NCI-H1436 (cell line): ENCODE results near the gene HS3ST3B1.

ENCODE experiments used
- DNase-seq: peaks from one replicate; lab custom pipeline; 2025; lab: John Stamatoyannopoulos, UW

HS3ST3B1 gene

DNA sequence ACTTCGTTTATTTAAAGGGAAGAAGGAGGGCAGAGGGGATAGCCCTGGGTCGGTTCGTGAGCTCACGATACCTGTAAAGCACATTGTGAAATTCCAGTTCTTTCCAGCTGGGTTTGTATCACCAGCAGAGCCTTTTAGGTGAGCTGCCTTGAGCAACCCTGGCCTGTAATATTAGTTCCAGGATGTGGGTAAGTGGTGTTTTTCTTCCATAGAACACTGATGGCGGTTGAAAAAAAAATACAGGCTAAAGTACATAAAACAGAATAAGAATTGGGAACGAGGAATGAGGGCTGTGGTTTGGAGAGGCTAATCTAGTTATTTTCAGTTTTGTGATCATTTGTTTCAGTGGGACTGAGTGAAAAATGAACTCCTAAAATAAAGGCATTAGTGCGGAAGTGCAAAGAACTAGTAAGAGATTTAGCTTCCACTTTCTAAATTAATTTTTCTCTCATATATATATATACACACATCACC lies 20.6 kb downstream of the HS3ST3B1 start:
- DNase-seq: no peak

- DNase-seq: no peak
Observed at GRCh38 chr17:14321980-14322776, 21.3 kb downstream of the HS3ST3B1 start.

DNA sequence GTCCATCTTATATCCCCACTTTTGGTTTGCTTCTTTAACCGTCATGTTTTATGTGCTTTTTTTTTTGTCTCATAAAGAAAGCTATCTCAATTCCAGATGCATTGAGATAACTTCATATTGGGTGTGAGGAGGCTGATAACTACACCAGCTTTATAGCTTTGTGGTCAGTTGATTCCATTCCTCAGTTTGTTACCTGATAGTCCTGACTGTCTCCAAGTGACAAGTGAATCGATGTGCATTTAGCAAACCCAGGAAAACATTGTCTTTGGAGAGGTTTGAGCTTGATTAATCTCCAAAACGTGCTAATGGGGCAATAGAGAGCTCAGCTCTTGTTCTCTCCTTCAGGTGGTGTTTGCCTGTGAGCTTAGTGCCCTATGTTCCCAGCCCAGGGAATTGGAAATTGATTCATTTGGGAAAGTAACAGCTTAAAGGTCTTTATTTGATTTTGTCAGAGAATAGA lies 22.7 kb downstream of the HS3ST3B1 start:
- DNase-seq: no peak

DNA sequence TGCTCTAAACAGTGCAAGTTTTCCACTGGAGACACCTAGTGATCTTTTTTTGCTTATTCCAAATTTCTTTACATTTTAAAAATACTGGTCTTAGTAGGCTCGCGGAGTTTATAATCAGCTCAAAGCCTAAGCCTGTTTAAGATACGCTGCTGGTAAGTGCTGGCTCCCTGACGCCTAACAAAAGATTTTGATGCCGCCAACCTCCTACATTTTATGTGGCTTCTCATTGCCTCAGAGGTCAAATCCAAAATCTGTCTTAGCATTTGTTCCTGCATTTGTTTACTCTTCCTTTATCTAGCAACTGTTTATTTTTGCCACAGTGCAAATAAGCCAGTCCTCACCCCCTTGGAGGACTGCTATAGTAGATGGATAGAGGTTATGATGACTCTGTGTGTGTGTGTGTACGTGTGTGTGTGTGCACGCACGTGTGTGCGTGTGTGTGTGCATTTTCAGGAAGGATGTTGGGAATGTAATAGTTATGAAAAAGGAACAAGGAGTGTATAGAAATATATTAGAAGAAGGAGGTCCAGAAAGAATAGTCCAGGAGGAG lies 24.8 kb downstream of the HS3ST3B1 start:
- no peak for DNase-seq

GRCh38 chr17:14329900-14330491 lies 29.1 kb downstream of the HS3ST3B1 start:
- no peak for DNase-seq

GRCh38 chr17:14330492-14330962 lies 29.6 kb downstream of the HS3ST3B1 start:
- DNase-seq: no peak

GRCh38 chr17:14331225-14331981 lies 30.5 kb downstream of the HS3ST3B1 start:
- DNase-seq: no peak

- DNase-seq: no peak
Observed at GRCh38 chr17:14331982-14332298, 31.1 kb downstream of the HS3ST3B1 start.

DNA sequence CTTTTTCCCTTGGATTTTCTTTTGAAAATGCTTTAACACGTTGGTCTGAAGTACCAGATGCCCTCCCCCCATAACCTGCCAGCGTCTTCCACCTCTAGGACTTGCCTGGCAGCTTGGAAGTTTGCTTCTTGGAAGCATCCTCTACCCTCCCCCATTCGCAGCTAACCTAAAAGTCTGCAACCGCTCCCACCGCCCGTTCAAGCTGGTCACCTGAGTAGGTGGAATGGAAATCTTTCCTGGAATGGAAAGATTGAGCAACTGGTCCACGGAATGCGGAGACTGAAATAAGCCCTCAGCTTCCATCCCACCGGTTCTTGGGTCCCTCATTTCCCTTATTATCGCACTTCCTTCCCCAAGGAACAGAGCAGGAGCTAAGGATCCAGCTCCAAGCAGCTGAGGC lies 31.4 kb downstream of the HS3ST3B1 start:
- no peak for DNase-seq

- DNase-seq: no peak
Observed at GRCh38 chr17:14333506-14333905, 32.6 kb downstream of the HS3ST3B1 start.

- no peak for DNase-seq
Observed at GRCh38 chr17:14334276-14334840, 33.5 kb downstream of the HS3ST3B1 start.

- no peak for DNase-seq
Observed at GRCh38 chr17:14334919-14335318, 34.0 kb downstream of the HS3ST3B1 start.

- no peak for DNase-seq
Observed at GRCh38 chr17:14336418-14336817, 35.5 kb downstream of the HS3ST3B1 start.

- DNase-seq: no peak
Observed at GRCh38 chr17:14337596-14338079, 36.8 kb downstream of the HS3ST3B1 start.

GRCh38 chr17:14340857-14341754 lies 40.2 kb downstream of the HS3ST3B1 start:
- no peak for DNase-seq

DNA sequence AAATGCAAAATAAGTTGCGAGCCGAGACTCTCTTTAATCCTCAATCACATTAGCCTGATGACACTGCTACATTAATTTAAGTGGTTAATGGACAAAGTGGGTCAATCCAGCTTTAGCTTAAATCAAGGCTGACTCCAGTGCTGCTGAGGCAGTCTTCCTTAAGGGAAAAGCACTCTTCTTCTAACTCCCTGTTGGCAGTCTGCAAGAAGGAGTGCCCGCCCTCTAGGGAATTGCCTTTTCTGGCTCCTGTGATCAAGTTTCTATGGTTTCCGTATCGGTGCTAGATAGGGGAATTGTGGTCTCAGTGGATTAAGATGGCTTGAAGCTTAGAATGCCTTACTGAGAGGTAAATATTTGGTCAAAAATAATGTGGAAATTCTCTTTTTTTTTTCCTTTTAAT lies 41.0 kb downstream of the HS3ST3B1 start:
- DNase-seq: no peak

DNA sequence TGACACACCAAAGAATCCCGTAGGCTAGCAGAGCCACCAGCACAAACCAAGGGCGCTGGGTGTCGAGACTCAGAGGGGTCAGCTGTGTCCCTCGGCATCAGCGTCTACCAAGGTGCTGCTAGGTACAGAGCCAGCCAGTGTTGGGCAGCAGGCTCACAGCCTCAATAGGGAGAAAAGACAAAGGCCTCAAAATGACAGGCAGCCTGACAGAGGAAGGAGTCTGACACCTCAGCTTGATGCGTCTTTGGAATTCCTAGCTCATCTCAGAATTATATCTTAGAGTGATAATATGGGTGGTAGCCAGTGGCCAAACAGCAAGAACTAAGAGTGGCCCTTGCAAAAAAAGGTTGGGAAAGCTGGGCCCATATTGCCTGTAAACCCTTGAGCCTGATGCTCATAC lies 45.9 kb downstream of the HS3ST3B1 start:
- no peak for DNase-seq

GRCh38 chr17:14351493-14351892 lies 50.6 kb downstream of the HS3ST3B1 start:
- no peak for DNase-seq

DNA sequence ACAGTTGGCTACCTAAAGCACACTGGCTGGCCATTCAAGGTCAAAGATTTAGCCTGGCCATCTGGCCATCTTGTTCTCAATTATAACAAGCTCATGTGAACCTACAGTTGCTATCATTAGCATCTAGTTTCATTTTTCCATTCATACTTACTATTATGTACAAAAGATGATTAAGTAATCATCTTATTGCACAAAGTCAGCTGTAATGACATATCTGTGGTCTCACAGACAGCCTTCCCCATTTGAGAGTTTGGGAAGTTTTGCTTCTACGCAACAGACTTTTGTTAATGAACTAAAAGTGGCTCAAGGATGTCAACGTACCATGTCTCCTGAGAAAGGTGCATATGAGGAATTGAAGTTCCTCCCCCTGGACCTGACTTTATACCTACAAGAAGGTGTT lies 51.3 kb downstream of the HS3ST3B1 start:
- no peak for DNase-seq

- no peak for DNase-seq
Observed at GRCh38 chr17:14353861-14354474, 53.1 kb downstream of the HS3ST3B1 start.
